Measurements from ENCODE around the gene TGFA. TPM values are rescaled to one million over a fixed set of nuclear protein-coding genes. Genes with fewer than 3 reads are reported as not detected.
A peak's percentile ranks its signal among the peaks of the same experiment; 100 is the strongest.

TGFA gene
- total RNA-seq, 1 donor from 2014 or later: not detected

DNA sequence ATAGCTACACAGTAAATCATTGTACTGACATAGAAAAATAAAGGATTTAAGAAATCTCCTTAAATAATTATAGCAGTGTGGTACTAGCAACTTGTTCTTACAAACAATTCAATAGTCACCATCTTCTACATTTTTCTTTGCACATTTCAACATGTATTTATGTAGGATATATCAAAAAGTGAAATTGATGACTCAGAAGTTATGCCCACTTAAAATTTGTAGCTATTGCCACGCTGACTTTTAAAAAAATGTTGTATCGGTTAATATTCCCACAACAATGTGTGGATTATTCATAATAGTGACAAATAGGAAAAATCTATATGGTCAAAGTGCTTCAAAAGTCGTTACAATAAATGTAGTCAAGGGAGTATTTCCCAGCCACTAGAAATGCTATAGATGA is 6.7 kb downstream of the TGFA start:
- Histone ChIP-seq H3K27ac (no peak overlapping the region), H4K20me1 (ENCODE audit: low read depth) (peaks cover 2% of the 10 kb centered on the region), H3K9me3 (ENCODE audit: low read depth) (no peaks in the 10 kb centered on the region), H3K36me3 (no peaks in the 10 kb centered on the region), H3K4me1 (no peaks in the 10 kb centered on the region), H3K4me2 (no peak overlapping the region), H3F3A (ENCODE audit: low read depth) (no peaks in the 10 kb centered on the region), H3K9ac (no peak overlapping the region), H2AFZ (replicated peaks) (no peak overlapping the region), H3K79me2 (ENCODE audit: low read depth) (no peaks in the 10 kb centered on the region), H3K4me3 (no peak overlapping the region), H3K27me3 (peaks cover 33% of the 10 kb centered on the region)
- H3K27ac Mint-ChIP-seq: no peak overlapping the region
- DNase-seq (ENCODE audit: low spot score): no peak
- no peak overlapping the region for H3K4me3 Mint-ChIP-seq
- H3K36me3 Mint-ChIP-seq: no peaks in the 10 kb centered on the region
- peaks cover 11% of the 10 kb centered on the region for H3K27me3 Mint-ChIP-seq (ENCODE audit: insufficient read depth, low read depth)
- no peaks in the 10 kb centered on the region for H3K9me3 Mint-ChIP-seq
- TF ChIP-seq EZH2phosphoT487 (IDR thresholded peaks at IDR 0.05): no peak
- no peak for TF ChIP-seq EZH2 (IDR thresholded peaks at IDR 0.05)
- no peaks in the 10 kb centered on the region for H3K4me1 Mint-ChIP-seq

DNA sequence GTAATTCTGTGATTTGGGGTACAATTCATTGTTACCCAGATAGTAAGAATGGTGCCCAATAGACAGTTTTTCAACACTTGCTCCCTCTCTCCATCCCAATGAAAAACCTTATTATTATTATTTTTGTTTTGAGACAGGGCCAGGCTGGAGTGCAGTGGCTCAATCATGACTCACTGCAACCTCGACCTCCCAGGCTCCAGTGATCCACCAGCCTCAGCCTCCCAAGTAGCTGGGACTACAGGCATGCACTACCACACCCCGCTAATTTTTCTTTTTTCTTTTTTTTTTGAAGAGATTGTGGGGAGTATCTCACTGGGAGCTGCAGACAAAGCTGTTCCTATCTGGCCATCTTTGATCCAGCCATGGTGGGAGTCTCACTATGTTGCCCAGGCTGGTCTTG is 7.2 kb downstream of the TGFA start:
- H3K4me1 ChIP-seq: no peaks in the 10 kb centered on the region
- Mint-ChIP-seq H3K36me3 (no peaks in the 10 kb centered on the region), H3K9me3 (no peaks in the 10 kb centered on the region), H3K27ac (no peak overlapping the region), H3K4me3 (no peak overlapping the region), H3K4me1 (peaks cover 3% of the 10 kb centered on the region), H3K27me3 (ENCODE audit: insufficient read depth, low read depth) (peaks cover 7% of the 10 kb centered on the region)
- no peaks in the 10 kb centered on the region for H3F3A ChIP-seq (ENCODE audit: low read depth)
- H3K27me3 ChIP-seq: peaks cover 28% of the 10 kb centered on the region
- no peak overlapping the region for H3K4me3 ChIP-seq
- no peaks in the 10 kb centered on the region for H3K9me3 ChIP-seq (ENCODE audit: low read depth)
- no peak overlapping the region for H3K9ac ChIP-seq
- no peak overlapping the region for H2AFZ ChIP-seq (replicated peaks)
- H3K27ac ChIP-seq: no peak overlapping the region
- H4K20me1 ChIP-seq (ENCODE audit: low read depth): no peaks in the 10 kb centered on the region
- no peak overlapping the region for H3K4me2 ChIP-seq
- no peak for DNase-seq (ENCODE audit: low spot score)
- TF ChIP-seq EZH2phosphoT487 (IDR thresholded peaks at IDR 0.05) (no peak), EZH2 (IDR thresholded peaks at IDR 0.05) (no peak)
- TF ChIP-seq, protein P1, sequence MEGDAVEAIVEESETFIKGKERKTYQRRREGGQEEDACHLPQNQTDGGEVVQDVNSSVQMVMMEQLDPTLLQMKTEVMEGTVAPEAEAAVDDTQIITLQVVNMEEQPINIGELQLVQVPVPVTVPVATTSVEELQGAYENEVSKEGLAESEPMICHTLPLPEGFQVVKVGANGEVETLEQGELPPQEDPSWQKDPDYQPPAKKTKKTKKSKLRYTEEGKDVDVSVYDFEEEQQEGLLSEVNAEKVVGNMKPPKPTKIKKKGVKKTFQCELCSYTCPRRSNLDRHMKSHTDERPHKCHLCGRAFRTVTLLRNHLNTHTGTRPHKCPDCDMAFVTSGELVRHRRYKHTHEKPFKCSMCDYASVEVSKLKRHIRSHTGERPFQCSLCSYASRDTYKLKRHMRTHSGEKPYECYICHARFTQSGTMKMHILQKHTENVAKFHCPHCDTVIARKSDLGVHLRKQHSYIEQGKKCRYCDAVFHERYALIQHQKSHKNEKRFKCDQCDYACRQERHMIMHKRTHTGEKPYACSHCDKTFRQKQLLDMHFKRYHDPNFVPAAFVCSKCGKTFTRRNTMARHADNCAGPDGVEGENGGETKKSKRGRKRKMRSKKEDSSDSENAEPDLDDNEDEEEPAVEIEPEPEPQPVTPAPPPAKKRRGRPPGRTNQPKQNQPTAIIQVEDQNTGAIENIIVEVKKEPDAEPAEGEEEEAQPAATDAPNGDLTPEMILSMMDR (IDR thresholded peaks at IDR 0.05): no peak
- H3K36me3 ChIP-seq: no peaks in the 10 kb centered on the region
- H3K79me2 ChIP-seq (ENCODE audit: low read depth): no peaks in the 10 kb centered on the region

DNA sequence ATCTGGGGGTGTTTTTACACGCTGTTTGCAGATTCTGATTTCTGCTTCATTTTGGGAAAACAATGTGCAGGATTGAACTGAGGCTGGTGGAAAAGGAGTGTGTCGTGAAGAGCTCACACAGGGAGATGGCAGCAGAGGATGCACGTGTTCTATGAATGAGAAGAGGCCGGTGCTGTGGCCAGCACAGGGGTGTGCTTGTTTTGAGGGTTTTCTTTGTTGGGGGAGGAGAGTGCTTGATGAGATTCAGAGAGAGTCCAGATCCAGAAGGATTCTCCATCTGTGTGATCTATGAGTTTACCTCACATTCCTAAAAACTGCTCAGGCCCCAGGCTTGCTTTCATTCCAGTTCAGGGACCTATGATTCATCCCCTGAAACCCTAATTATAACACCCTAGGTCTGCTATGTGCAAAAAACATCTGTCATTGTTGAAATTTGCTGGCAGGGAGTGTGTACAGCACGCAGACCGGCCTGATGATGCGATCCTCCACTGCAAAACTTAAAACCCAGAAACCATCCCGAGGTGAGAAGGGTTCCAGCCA is 12.1 kb downstream of the TGFA start:
- Mint-ChIP-seq H3K27me3 (ENCODE audit: insufficient read depth, low read depth) (no peaks in the 10 kb centered on the region), H3K4me1 (peaks cover 4% of the 10 kb centered on the region), H3K4me3 (no peak overlapping the region), H3K36me3 (no peaks in the 10 kb centered on the region), H3K9me3 (no peaks in the 10 kb centered on the region), H3K27ac (no peak overlapping the region)
- Histone ChIP-seq H3K27me3 (no peaks in the 10 kb centered on the region), H3K4me1 (no peaks in the 10 kb centered on the region), H3K9ac (no peak overlapping the region), H3K36me3 (no peaks in the 10 kb centered on the region), H3F3A (ENCODE audit: low read depth) (no peaks in the 10 kb centered on the region), H3K4me2 (no peak overlapping the region), H3K27ac (no peak overlapping the region), H2AFZ (replicated peaks) (peak overlapping the region; percentile 30), H3K9me3 (ENCODE audit: low read depth) (no peaks in the 10 kb centered on the region), H4K20me1 (ENCODE audit: low read depth) (no peaks in the 10 kb centered on the region), H3K4me3 (no peak overlapping the region), H3K79me2 (ENCODE audit: low read depth) (no peaks in the 10 kb centered on the region)
- TF ChIP-seq EZH2phosphoT487 (IDR thresholded peaks at IDR 0.05) (no peak), EZH2 (IDR thresholded peaks at IDR 0.05) (no peak)
- TF ChIP-seq, protein P1 (IDR thresholded peaks at IDR 0.05): no peak
- DNase-seq (ENCODE audit: low spot score): peak; percentile 33

DNA sequence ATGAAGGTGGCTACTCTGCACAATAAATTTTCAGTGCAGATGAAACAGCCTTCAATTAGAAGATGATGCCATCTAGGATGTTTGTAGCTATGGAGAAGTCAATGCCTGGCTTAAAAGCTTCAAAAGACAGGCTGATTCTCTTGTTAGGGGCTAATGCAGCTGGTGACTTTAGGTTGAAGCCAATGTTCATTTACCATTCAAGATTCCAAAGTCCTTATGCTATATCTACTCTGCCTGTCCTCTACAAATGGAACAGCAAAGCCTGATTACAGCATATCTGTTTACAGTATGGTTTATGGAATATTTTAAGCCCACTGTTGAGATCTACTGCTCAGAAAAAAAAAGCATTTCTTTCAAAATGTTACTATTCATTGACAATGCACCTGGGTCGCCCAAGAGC is 15.8 kb downstream of the TGFA start:
- H3K79me2 ChIP-seq (ENCODE audit: low read depth): no peaks in the 10 kb centered on the region
- H3K4me3 Mint-ChIP-seq: no peak overlapping the region
- no peak overlapping the region for H3K9ac ChIP-seq
- H3K27ac ChIP-seq: no peak overlapping the region
- no peak overlapping the region for H3K4me3 ChIP-seq
- no peak for TF ChIP-seq EZH2phosphoT487 (IDR thresholded peaks at IDR 0.05)
- TF ChIP-seq, protein P1 (IDR thresholded peaks at IDR 0.05): no peak
- TF ChIP-seq EZH2 (IDR thresholded peaks at IDR 0.05): no peak
- H3F3A ChIP-seq (ENCODE audit: low read depth): no peaks in the 10 kb centered on the region
- H3K36me3 ChIP-seq: no peaks in the 10 kb centered on the region
- H2AFZ ChIP-seq (replicated peaks): no peak overlapping the region
- no peak for DNase-seq (ENCODE audit: low spot score)
- peaks cover 8% of the 10 kb centered on the region for H3K9me3 Mint-ChIP-seq
- peaks cover 7% of the 10 kb centered on the region for H3K4me1 Mint-ChIP-seq
- H3K27me3 Mint-ChIP-seq (ENCODE audit: insufficient read depth, low read depth): peaks cover 5% of the 10 kb centered on the region
- no peaks in the 10 kb centered on the region for H3K27me3 ChIP-seq
- H3K27ac Mint-ChIP-seq: no peak overlapping the region
- H3K9me3 ChIP-seq (ENCODE audit: low read depth): no peaks in the 10 kb centered on the region
- H3K4me2 ChIP-seq: no peak overlapping the region
- H4K20me1 ChIP-seq (ENCODE audit: low read depth): no peaks in the 10 kb centered on the region
- H3K36me3 Mint-ChIP-seq: no peaks in the 10 kb centered on the region
- peaks cover 5% of the 10 kb centered on the region for H3K4me1 ChIP-seq
